NCI-H1436 treated with DMSO at 0.1 percent for 48 hours (cell line): ENCODE data around the gene ADCY2.

Experiments
- DNase-seq: peaks from one replicate; lab custom pipeline; 2025; lab: John Stamatoyannopoulos, UW

ADCY2 gene

DNA sequence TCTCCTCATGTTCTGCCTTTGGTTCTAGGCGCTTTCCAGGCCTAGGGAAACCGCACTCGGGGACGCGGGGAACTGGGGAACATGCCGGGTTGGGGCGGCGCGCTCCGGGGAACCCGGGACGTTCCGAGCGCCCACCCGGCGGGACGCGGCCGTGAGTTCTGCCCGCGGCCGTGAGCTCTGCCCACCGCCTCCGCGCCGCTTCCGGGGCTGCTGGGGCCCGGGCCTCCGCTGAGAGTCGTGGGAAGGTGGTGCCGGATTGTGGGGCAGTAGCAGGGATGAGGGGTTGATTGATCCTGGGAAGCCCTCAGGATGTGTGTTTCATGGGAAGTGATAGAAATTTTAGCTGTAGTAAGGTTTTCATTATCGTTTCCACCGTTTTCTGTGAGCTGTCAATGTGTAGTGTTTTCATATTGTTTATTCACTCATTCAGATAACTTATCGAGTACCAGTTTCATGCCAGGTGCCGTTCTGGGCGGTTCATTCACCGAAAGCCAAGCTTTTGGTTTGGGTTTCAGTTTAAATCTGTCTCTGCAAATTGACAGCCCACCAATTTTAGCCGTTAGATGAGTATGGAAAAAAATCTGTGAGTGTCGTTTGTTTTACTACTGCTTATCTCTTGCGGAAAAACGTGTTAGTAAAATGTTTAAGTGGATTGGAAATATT is 473.7 kb downstream of the ADCY2 start:
- no peak for DNase-seq

DNA sequence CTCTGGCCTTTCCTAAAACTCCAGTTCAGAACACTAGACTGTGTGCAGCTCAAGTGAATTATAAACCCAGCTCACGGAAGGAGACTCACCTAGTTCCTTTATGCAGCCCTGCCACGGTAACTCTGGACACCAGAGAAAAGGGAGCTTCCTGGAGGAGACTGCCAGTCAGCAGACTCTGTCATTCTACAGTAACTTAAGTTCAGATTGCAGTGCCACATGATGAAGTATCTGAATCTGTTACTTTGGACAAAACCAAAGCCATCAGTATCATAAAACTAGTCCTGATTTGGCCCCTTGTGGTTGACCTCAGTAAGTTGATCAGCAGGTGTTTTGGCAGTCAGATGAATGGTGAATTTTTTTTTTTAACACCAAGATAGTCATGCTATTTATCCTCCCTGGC is 475.7 kb downstream of the ADCY2 start:
- no peak for DNase-seq

DNA sequence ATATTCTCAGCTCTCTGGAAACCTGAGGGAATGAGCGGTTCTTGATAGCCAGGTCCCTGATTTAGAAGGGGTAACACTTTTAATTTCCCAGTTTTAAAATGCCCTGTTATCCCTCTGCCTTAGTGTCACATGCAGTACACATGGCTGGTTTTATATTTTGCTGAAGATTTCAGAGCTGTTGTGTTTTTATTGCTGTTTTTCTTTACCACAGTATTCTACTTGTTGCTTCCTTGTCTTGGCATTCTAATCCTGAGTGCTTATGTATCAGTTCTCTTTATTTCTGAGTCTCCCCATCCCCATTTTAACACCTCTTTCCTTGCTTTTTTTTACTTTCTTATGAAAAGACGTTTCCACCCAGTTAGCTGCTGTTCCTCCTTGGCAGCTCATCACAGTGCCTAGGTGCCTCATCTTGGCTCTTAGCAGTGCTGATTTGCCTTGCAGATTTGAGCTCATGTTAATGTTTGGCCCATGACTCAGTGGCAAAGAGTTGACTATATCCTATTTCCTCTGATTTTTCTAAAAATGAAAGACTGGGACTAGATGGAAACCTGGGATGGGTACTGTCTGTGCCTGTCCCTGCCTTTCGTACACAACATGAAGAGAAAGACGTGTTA is 476.7 kb downstream of the ADCY2 start:
- DNase-seq, result no peak

DNA sequence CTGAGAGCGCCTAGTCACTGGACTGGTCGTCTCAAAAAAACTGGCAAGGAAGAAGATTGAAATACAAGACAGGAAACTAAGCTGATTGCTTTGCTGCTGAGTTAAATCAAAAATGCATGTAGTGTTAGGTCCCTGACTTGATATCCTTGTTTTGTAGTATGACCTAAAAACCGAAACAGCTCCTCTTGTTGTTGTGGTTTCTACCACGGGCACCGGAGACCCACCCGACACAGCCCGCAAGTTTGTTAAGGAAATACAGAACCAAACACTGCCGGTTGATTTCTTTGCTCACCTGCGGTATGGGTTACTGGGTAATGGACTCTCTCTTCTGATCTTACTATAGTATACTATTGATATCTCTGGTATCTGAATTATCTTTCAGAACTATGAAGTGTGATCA is 477.3 kb downstream of the ADCY2 start:
- DNase-seq, result no peak

DNA sequence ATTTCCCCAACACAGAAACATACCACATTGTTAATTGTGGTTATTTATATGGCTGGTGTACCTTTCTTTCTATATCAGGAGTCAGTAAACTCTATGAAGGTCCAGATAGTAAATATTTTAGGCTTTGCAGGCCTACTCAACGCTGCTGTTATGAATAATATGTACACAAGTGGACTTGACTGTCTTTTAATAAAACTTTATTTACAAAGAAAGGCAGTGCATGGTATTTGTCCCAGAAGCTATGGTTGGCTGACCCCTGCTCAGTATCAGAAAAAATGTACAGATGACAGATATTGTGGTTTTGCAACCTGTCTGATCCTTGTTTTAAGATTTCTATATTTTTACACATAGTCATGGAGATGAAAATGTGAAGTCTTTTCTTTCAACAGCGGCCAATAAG is 478.7 kb downstream of the ADCY2 start:
- no peak for DNase-seq

DNA sequence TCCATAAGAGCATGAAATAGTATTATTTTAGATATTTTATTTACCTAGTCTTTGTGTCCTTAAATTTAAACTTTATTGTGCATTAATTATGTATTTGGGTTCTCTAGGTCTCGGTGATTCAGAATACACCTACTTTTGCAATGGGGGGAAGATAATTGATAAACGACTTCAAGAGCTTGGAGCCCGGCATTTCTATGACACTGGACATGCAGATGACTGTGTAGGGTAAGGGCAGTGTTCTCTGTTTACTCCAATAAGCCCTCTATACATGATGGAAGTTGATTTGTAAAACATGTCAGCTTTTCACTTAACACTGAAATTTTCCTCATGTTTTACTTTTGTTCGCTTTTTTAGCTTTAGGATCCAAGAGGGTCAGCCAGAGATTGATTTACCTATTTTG is 479.2 kb downstream of the ADCY2 start:
- DNase-seq, result no peak

DNA sequence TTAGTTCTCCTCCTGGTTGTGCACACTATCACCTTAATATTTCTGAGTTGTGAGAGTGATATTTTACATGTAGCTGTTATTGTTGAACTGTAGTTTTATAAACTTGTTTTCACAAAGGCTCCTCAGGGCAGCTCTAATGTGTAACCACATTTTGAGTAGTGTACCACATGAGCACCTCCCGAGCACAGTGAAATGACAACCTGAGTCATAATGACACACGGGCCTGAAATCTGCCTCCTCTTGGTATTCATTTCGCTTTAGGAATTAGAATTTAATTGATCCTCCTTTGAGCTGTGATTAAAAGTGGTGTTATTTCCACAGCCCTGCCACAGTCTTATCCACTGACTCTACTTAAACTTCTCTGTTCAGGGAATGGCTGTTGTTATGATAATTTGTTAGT is 480.9 kb downstream of the ADCY2 start:
- DNase-seq, result no peak

DNA sequence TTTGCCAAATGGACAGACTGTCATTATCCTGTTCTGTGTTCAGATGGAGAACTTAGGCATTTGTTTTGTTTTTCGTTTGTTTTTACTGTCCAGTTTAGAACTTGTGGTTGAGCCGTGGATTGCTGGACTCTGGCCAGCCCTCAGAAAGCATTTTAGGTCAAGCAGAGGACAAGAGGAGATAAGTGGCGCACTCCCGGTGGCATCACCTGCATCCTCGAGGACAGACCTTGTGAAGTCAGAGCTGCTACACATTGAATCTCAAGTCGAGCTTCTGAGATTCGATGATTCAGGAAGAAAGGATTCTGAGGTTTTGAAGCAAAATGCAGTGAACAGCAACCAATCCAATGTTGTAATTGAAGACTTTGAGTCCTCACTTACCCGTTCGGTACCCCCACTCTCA is 481.9 kb downstream of the ADCY2 start:
- no peak for DNase-seq

DNA sequence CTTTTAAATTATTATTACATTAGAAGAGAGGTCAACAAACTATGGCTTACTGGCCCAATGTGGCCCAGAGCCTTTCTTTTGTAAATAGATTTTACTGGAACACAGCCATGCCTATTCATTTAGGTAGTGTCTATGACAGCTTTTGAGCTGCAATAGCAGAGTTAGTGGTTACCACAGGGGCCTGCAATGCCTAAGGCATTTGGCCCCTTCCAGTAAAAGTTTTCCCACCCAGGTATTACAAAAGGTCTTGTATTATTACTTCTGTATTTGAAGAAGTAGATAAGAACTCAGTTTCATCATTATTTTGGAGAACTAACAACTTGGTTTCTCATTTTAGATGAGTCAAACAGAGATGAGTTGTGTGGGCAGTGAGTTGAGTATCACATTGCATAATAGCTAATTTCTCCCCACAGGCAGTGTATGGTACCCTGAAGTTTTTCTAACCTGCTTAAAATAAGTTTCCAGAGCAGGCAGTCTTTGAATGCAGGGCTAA is 482.5 kb downstream of the ADCY2 start:
- no peak for DNase-seq
